ENCODE data around the gene CACNA1D.

The CACNA1D gene

DNA sequence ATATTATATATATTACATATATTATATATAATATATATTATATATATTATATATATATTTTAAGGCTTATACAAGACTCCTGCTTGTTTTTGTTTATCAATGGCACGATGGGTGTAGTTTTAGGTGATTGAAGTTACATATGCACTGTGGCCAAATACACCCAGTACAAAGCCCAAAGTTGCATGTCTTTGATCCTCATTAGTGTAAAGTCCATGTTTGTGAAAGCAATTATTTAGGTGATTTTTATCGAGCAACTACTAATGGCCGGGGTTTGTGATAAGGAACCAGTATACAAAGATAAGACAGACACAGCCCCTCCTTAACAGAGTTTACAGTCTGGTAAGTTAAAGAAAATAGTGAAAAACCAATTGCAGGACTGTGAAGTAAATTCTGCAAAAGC lies 197.5 kb downstream of the CACNA1D start:
- H3K9me3 ChIP-seq (ENCODE audit: control insufficient read depth in 2 of 2, low read length in 2 of 2), result no peaks in the 10 kb centered on the region
- H3K4me3 ChIP-seq (ENCODE audit: low read length in 2 of 2), result no peak overlapping the region
- no peak overlapping the region for H3K27ac ChIP-seq (ENCODE audit: low read depth in 2 of 2, low read length in 2 of 2)
- no peak overlapping the region for H3K9ac ChIP-seq (ENCODE audit: low read depth in 1 of 2, low read length in 2 of 2)
- no peaks in the 10 kb centered on the region for H3K36me3 ChIP-seq (ENCODE audit: control insufficient read depth in 2 of 2, insufficient read depth in 2 of 2, low read length in 2 of 2)
- H3K27me3 ChIP-seq (ENCODE audit: control insufficient read depth in 2 of 2, insufficient read depth in 2 of 2, low read length in 2 of 2), result no peaks in the 10 kb centered on the region
- no peaks in the 10 kb centered on the region for H3K4me1 ChIP-seq (ENCODE audit: control insufficient read depth in 2 of 2, insufficient read depth in 2 of 2, low read length in 2 of 2)

DNA sequence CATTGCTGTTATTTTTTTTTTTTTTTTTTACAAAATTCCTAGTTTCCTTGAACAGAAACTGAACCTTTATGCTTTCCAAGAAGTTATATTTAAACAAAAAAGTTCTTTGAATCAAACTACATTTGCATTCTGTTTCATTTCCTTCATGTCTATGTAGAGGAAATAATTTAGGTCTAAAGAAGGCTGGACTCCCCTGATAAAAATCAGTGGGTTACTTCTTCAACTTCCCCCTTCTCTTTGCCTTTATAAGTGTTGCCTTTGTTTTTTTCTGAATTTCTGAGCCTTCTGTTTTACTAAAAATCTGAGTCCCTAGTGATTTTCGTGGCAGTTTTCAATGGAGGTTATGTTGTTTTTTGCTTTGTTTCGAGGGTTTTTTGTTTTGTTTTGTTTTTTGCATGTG lies 199.0 kb downstream of the CACNA1D start:
- Histone ChIP-seq H3K27ac (ENCODE audit: low read depth in 2 of 2, low read length in 2 of 2) (no peak overlapping the region), H3K9me3 (ENCODE audit: control insufficient read depth in 2 of 2, low read length in 2 of 2) (no peaks in the 10 kb centered on the region)

DNA sequence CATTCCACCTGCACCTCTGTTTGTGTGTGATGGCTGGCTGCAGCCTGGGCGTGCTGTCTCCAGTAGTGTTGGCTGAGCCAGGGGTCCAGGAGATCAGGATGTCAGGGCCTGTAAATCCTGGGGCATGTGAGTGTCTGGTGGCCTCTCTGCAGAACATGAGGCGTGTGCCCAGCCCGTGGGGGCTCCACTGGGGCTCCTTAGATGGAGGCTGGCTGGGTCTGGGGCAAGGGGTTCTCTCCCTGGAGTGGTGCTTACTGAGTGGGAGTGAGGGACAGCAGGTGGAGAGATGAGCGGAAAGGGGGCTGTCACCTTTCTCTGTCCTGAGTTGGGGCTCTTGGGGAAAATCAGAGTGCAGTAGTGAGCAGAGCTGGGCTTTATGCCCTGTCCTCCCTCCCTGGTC lies 199.6 kb downstream of the CACNA1D start:
- no peak overlapping the region for H3K9ac ChIP-seq (ENCODE audit: low read depth in 1 of 2, low read length in 2 of 2)
- H3K27ac ChIP-seq (ENCODE audit: low read depth in 2 of 2, low read length in 2 of 2), result no peak overlapping the region
- H3K36me3 ChIP-seq (ENCODE audit: control insufficient read depth in 2 of 2, insufficient read depth in 2 of 2, low read length in 2 of 2), result no peaks in the 10 kb centered on the region
- no peak overlapping the region for H3K4me3 ChIP-seq (ENCODE audit: low read length in 2 of 2)
- no peaks in the 10 kb centered on the region for H3K4me1 ChIP-seq (ENCODE audit: control insufficient read depth in 2 of 2, insufficient read depth in 2 of 2, low read length in 2 of 2)
- H3K9me3 ChIP-seq (ENCODE audit: control insufficient read depth in 2 of 2, low read length in 2 of 2), result no peaks in the 10 kb centered on the region
- no peaks in the 10 kb centered on the region for H3K27me3 ChIP-seq (ENCODE audit: control insufficient read depth in 2 of 2, insufficient read depth in 2 of 2, low read length in 2 of 2)

More for the DNA sequence above, 199.0 kb downstream of the CACNA1D start:
- Histone ChIP-seq H3K9ac (ENCODE audit: low read depth in 1 of 2, low read length in 2 of 2) (no peak overlapping the region), H3K36me3 (ENCODE audit: control insufficient read depth in 2 of 2, insufficient read depth in 2 of 2, low read length in 2 of 2) (no peaks in the 10 kb centered on the region), H3K4me1 (ENCODE audit: control insufficient read depth in 2 of 2, insufficient read depth in 2 of 2, low read length in 2 of 2) (no peaks in the 10 kb centered on the region), H3K27me3 (ENCODE audit: control insufficient read depth in 2 of 2, insufficient read depth in 2 of 2, low read length in 2 of 2) (no peaks in the 10 kb centered on the region), H3K4me3 (ENCODE audit: low read length in 2 of 2) (no peak overlapping the region)

DNA sequence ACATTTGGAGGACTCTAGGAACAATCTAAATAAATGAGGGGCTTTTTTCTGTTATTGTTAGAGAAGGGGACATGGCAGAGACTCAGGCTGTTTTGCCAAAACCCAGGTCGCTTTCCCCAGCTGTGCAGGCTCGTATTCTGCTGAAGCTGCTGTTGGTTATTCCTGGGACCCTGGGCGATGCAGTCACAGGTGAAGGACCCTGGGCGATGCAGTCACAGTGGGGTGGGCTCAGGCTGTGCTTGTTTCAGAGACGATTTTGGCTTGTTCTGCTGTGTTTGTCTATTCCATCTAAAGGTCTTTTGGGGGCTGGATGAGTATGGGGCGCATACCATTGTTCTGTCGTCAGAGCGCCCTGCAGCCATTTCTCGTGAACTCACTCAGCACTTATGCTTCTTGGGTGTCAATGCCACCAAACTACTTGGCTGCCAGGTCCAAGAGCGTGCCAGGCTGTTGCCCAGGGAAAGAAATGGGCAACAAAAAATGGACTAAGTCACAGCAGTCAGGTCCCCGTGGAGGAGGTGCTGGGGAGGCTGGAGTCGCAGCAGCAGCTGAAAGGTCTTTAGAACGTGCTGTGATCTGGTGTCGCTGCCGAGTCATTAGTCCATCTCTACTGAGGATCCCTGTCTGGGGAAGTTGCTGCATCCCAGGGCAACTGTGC lies 200.4 kb downstream of the CACNA1D start:
- Histone ChIP-seq H3K9ac (ENCODE audit: low read depth in 1 of 2, low read length in 2 of 2) (no peak overlapping the region), H3K27me3 (ENCODE audit: control insufficient read depth in 2 of 2, insufficient read depth in 2 of 2, low read length in 2 of 2) (no peaks in the 10 kb centered on the region), H3K4me1 (ENCODE audit: control insufficient read depth in 2 of 2, insufficient read depth in 2 of 2, low read length in 2 of 2) (no peaks in the 10 kb centered on the region), H3K9me3 (ENCODE audit: control insufficient read depth in 2 of 2, low read length in 2 of 2) (no peaks in the 10 kb centered on the region), H3K4me3 (ENCODE audit: low read length in 2 of 2) (no peak overlapping the region), H3K36me3 (ENCODE audit: control insufficient read depth in 2 of 2, insufficient read depth in 2 of 2, low read length in 2 of 2) (no peaks in the 10 kb centered on the region), H3K27ac (ENCODE audit: low read depth in 2 of 2, low read length in 2 of 2) (no peak overlapping the region)

DNA sequence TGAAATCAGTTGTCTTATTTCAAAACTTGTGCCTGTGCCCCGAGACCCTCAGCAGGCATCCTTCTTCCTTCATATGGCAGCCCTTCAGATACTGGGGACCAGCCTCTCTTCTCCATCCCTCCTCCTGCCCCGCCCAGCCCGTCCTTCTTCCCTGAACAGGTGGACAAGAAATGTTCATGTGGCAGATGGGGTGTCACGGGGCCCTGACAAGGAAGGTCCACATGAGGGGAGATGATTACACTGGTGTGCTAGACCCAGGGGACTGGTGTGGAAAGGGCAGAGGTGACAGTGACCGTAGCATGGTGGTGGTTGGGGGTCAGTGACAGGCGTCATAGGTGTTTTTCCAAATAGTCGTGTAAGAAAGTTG lies 200.9 kb downstream of the CACNA1D start:
- no peak overlapping the region for H3K9ac ChIP-seq (ENCODE audit: low read depth in 1 of 2, low read length in 2 of 2)
- no peaks in the 10 kb centered on the region for H3K36me3 ChIP-seq (ENCODE audit: control insufficient read depth in 2 of 2, insufficient read depth in 2 of 2, low read length in 2 of 2)
- H3K27me3 ChIP-seq (ENCODE audit: control insufficient read depth in 2 of 2, insufficient read depth in 2 of 2, low read length in 2 of 2), result no peaks in the 10 kb centered on the region
- no peak overlapping the region for H3K27ac ChIP-seq (ENCODE audit: low read depth in 2 of 2, low read length in 2 of 2)
- H3K4me3 ChIP-seq (ENCODE audit: low read length in 2 of 2), result no peak overlapping the region
- no peaks in the 10 kb centered on the region for H3K9me3 ChIP-seq (ENCODE audit: control insufficient read depth in 2 of 2, low read length in 2 of 2)
- no peaks in the 10 kb centered on the region for H3K4me1 ChIP-seq (ENCODE audit: control insufficient read depth in 2 of 2, insufficient read depth in 2 of 2, low read length in 2 of 2)

DNA sequence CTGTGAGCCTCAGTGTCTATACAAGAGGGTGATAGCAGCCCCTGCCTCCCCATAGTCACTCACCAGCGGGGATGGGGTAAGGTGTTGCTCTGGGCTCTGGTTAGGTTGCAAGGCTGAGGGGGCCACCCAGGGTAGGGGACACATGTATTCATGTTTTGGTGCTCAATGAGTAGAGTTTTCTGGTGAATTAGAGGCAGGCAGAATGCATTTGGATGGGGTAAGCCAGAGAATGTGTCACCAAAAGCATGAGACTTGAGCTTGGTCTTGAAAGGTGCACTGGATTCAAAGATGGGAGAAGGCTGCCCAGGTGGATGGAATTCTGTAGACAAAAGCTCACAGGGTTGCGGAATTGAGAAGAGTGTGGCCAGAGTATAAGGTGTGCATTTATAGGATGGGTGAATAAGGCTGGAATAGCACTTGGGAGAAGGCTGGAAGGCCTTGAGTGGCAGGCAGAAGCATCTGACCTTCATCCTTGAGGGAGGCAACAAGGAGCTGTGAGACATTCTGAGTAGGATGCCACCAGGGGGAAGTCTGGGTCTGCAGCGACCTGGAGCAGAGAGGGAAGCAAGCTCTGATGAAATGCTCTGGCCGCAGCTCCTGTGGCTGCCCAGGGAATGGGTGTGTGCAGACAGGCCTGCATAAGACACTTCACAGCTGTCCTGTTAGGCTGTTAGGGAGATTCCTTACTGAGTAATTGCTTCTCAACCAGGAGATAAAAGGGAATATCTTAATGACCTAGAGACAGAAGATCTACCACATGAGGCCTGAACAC lies 202.2 kb downstream of the CACNA1D start:
- Histone ChIP-seq H3K9ac (ENCODE audit: low read depth in 1 of 2, low read length in 2 of 2) (no peak overlapping the region), H3K4me1 (ENCODE audit: control insufficient read depth in 2 of 2, insufficient read depth in 2 of 2, low read length in 2 of 2) (no peaks in the 10 kb centered on the region), H3K4me3 (ENCODE audit: low read length in 2 of 2) (no peak overlapping the region), H3K27me3 (ENCODE audit: control insufficient read depth in 2 of 2, insufficient read depth in 2 of 2, low read length in 2 of 2) (no peaks in the 10 kb centered on the region), H3K36me3 (ENCODE audit: control insufficient read depth in 2 of 2, insufficient read depth in 2 of 2, low read length in 2 of 2) (no peaks in the 10 kb centered on the region), H3K27ac (ENCODE audit: low read depth in 2 of 2, low read length in 2 of 2) (no peak overlapping the region), H3K9me3 (ENCODE audit: control insufficient read depth in 2 of 2, low read length in 2 of 2) (no peaks in the 10 kb centered on the region)

DNA sequence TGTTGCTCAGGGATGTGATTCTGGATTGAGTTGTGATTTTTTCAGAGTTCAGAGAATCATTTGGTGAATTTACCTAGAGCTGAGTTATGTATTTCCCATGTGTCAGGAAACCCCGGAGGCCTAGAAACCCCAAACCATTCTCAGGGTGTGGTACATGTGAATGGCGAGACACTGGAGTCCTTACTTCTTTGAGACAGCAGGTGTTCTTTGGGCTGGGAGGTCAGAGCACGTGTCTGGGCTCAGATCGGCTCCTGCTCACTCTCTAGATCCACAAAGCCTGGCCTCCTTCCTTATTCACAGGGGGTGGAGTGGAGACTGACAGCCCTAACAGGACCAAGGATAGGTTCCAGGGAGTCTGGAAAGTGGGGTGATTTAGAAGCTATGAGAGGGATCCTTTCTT lies 206.0 kb downstream of the CACNA1D start:
- H3K4me1 ChIP-seq (ENCODE audit: control insufficient read depth in 2 of 2, insufficient read depth in 2 of 2, low read length in 2 of 2), result no peaks in the 10 kb centered on the region
- no peaks in the 10 kb centered on the region for H3K27me3 ChIP-seq (ENCODE audit: control insufficient read depth in 2 of 2, insufficient read depth in 2 of 2, low read length in 2 of 2)
- H3K27ac ChIP-seq (ENCODE audit: low read depth in 2 of 2, low read length in 2 of 2), result no peak overlapping the region

DNA sequence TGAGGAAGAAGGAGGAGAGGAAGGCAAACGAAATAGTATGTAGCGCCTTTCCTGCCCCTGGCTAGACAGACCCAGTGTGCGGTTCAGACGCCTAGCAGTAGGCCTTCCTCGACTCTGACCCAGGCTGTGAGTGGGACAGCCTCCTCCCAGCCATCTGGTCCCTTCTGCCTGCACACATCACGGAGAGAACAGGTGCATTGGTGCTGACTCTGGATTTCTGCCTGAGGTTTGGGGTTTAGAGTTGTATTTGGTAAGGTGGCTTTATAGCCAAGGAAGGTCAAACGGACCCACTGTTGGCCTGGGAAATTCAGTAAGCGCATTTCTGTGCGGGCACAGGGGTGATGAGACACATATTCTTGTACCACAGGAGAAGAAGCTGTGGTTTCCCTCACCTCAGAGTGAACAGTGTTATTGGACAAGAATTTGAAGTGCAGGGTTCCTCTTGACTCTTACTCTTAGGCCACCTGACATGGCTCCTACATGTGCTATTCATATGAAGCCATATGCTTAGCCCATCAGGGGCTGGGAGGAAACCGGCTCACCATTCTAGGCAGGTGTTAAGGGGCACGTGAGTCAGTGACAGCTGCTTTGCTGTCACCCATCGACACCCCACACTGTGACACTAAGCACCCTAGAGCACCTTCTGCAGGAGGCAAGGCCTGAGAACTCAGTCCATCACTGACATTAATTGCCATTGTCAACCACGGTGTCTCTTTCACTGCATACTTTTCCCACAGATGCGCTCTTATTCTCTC lies 208.5 kb downstream of the CACNA1D start:
- Histone ChIP-seq H3K27me3 (ENCODE audit: control insufficient read depth in 2 of 2, insufficient read depth in 2 of 2, low read length in 2 of 2) (no peaks in the 10 kb centered on the region), H3K36me3 (ENCODE audit: control insufficient read depth in 2 of 2, insufficient read depth in 2 of 2, low read length in 2 of 2) (no peaks in the 10 kb centered on the region), H3K4me3 (ENCODE audit: low read length in 2 of 2) (no peak overlapping the region), H3K4me1 (ENCODE audit: control insufficient read depth in 2 of 2, insufficient read depth in 2 of 2, low read length in 2 of 2) (no peaks in the 10 kb centered on the region), H3K9ac (ENCODE audit: low read depth in 1 of 2, low read length in 2 of 2) (no peak overlapping the region), H3K27ac (ENCODE audit: low read depth in 2 of 2, low read length in 2 of 2) (no peak overlapping the region), H3K9me3 (ENCODE audit: control insufficient read depth in 2 of 2, low read length in 2 of 2) (no peaks in the 10 kb centered on the region)

More for the DNA sequence above, 206.0 kb downstream of the CACNA1D start:
- no peaks in the 10 kb centered on the region for H3K9me3 ChIP-seq (ENCODE audit: control insufficient read depth in 2 of 2, low read length in 2 of 2)
- no peaks in the 10 kb centered on the region for H3K36me3 ChIP-seq (ENCODE audit: control insufficient read depth in 2 of 2, insufficient read depth in 2 of 2, low read length in 2 of 2)
- H3K4me3 ChIP-seq (ENCODE audit: low read length in 2 of 2), result no peak overlapping the region
- no peak overlapping the region for H3K9ac ChIP-seq (ENCODE audit: low read depth in 1 of 2, low read length in 2 of 2)

DNA sequence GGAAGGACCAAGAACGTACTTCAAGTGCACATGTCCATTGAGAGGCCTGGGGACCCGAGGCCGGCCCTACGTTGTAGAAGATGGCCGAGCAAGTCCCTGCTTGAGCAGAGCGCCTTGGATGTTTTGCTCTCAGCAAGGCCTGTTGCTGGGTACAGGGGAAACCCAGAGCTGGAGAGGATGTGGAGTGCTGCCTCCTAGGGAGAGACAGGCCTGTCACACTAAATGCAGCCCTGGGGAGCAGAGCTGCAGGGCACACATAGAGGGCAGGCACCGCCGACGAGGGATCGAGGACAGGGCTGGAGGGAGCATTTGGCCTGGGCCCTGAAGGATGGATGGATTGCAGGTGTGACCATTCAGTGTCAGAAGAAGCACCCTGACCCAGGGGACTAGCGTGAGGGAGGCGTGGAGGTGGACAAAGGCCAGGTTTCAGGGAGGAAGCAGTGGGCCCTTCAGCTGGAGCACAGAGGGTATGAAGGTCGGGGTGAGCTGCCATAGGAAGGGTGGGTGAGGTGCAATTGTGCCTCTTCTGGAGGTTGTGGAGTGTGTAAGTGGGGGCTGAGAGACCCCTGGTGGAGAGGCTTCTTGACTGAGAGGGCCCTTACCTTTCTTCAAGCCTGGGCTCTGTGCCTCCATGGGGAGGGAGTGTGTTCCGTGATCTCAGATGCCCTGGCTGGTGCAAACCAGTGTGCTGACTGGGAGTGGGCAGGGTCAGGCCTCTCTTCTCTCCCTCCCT lies 209.4 kb downstream of the CACNA1D start:
- Histone ChIP-seq H3K4me1 (ENCODE audit: control insufficient read depth in 2 of 2, insufficient read depth in 2 of 2, low read length in 2 of 2) (no peaks in the 10 kb centered on the region), H3K27ac (ENCODE audit: low read depth in 2 of 2, low read length in 2 of 2) (no peak overlapping the region), H3K9me3 (ENCODE audit: control insufficient read depth in 2 of 2, low read length in 2 of 2) (no peaks in the 10 kb centered on the region), H3K27me3 (ENCODE audit: control insufficient read depth in 2 of 2, insufficient read depth in 2 of 2, low read length in 2 of 2) (no peaks in the 10 kb centered on the region), H3K4me3 (ENCODE audit: low read length in 2 of 2) (no peak overlapping the region), H3K36me3 (ENCODE audit: control insufficient read depth in 2 of 2, insufficient read depth in 2 of 2, low read length in 2 of 2) (no peaks in the 10 kb centered on the region), H3K9ac (ENCODE audit: low read depth in 1 of 2, low read length in 2 of 2) (no peak overlapping the region)

DNA sequence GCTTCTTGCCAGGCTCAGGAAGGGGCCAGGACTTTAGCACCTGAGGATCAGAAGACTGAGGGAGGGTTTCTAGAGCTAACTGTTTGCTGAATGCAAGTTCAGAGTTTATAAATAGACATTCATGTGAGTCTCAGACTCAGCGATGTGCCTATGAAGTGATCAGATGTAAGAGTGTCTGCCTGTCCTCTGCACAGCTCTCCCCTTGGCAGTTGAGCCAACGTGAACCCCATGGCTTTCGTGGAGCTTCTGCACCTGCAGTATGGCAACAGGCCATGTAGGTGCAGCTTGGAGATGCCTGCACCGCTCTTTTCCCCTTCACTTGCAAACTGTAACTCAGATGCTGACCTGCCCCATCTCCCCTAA lies 209.9 kb downstream of the CACNA1D start:
- H3K4me1 ChIP-seq (ENCODE audit: control insufficient read depth in 2 of 2, insufficient read depth in 2 of 2, low read length in 2 of 2), result no peaks in the 10 kb centered on the region
- H3K9me3 ChIP-seq (ENCODE audit: control insufficient read depth in 2 of 2, low read length in 2 of 2), result no peaks in the 10 kb centered on the region
- no peak overlapping the region for H3K4me3 ChIP-seq (ENCODE audit: low read length in 2 of 2)
- H3K27ac ChIP-seq (ENCODE audit: low read depth in 2 of 2, low read length in 2 of 2), result no peak overlapping the region
- H3K9ac ChIP-seq (ENCODE audit: low read depth in 1 of 2, low read length in 2 of 2), result no peak overlapping the region
- no peaks in the 10 kb centered on the region for H3K36me3 ChIP-seq (ENCODE audit: control insufficient read depth in 2 of 2, insufficient read depth in 2 of 2, low read length in 2 of 2)
- H3K27me3 ChIP-seq (ENCODE audit: control insufficient read depth in 2 of 2, insufficient read depth in 2 of 2, low read length in 2 of 2), result no peaks in the 10 kb centered on the region
